Measurements from ENCODE around the gene ATG14. TPM values are rescaled to one million over a fixed set of nuclear protein-coding genes. Genes with fewer than 3 reads are reported as not detected.

ATG14 gene
- total and polyA plus RNA-seq, 2 experiments from 2014 or later: 3.8 to 14.7 TPM

- no peak overlapping the region for H3K4me2 ChIP-seq (ENCODE audit: unreplicated experiment)
- no peaks in the 10 kb centered on the region for H3K4me1 ChIP-seq (ENCODE audit: insufficient read depth)
- H3K4me3 ChIP-seq: no peak overlapping the region
- no peak overlapping the region for H3K9ac ChIP-seq
- DNase-seq: no peak
- no peaks in the 10 kb centered on the region for H3K36me3 ChIP-seq (ENCODE audit: low read depth)
- H3K9me2 ChIP-seq (ENCODE audit: insufficient read depth): no peaks in the 10 kb centered on the region
- peaks cover 81% of the 10 kb centered on the region for H3K79me2 ChIP-seq (ENCODE audit: insufficient read depth)
- no peak for TF ChIP-seq EZH2 (IDR thresholded peaks at IDR 0.05; ENCODE audit: insufficient read depth, poor library complexity, severe bottlenecking)
- TF ChIP-seq EZH2phosphoT487 (IDR thresholded peaks at IDR 0.05; ENCODE audit: insufficient read depth, low read depth): no peak
- no peaks in the 10 kb centered on the region for H3F3A ChIP-seq (ENCODE audit: insufficient read depth)
- in situ Hi-C loops (cut with MboI): no loop called here
- no peaks in the 10 kb centered on the region for H3K9me3 ChIP-seq (ENCODE audit: low read depth)
- no peak overlapping the region for H2AFZ ChIP-seq
- no peaks in the 10 kb centered on the region for H4K20me1 ChIP-seq (ENCODE audit: insufficient read depth)
- no peaks in the 10 kb centered on the region for H3K27me3 ChIP-seq (replicated peaks; ENCODE audit: insufficient read depth)
- no peak overlapping the region for H3K27ac ChIP-seq
Measured at GRCh38 chr14:55323910-55324309, 87.7 kb downstream of the ATG14 start.

DNA sequence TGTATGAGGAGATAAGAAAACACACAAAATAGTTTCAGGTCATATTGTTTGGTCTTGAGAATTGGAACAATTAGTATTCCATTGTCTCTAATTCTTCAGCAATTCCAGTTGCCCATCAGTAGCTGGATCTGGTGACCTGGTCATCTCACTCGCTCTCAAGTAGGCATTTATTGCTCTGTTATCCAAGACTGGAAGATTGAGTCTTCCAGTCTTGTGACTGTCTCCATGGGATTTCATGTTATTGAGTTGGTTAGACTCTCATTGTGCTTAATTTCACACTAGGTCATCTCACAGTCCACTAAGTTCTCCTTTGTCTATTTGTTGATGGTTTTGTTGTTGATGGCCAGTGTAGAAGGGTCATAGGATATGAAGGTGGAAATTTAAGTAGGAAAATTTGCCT is 92.9 kb downstream of the ATG14 start:
- H4K20me1 ChIP-seq (ENCODE audit: insufficient read depth): no peaks in the 10 kb centered on the region; the same call in 1 of the 2 replicates
- no peak for TF ChIP-seq EZH2 (IDR thresholded peaks at IDR 0.05; ENCODE audit: insufficient read depth, poor library complexity, severe bottlenecking)
- TF ChIP-seq EZH2phosphoT487 (IDR thresholded peaks at IDR 0.05; ENCODE audit: insufficient read depth, low read depth): no peak
- H3K79me2 ChIP-seq (ENCODE audit: insufficient read depth): peaks cover 78% of the 10 kb centered on the region
- no peak overlapping the region for H3K4me3 ChIP-seq
- no peak for DNase-seq
- 100% methylated on average over 1 of the region's 1 CpG for WGBS, 2 experiments (ENCODE audit: low coverage in 1 of 2, low lambda C conversion rate in 2 of 2, missing lambda C conversion rate in 2 of 2)
- H3K27ac ChIP-seq: no peak overlapping the region
- H3F3A ChIP-seq (ENCODE audit: insufficient read depth): no peaks in the 10 kb centered on the region
- H3K4me2 ChIP-seq (ENCODE audit: unreplicated experiment): no peak overlapping the region
- peaks cover 10% of the 10 kb centered on the region; the same call in 1 of the 2 replicates for H3K36me3 ChIP-seq (ENCODE audit: low read depth)
- H3K9ac ChIP-seq: no peak overlapping the region
- in situ Hi-C loops (cut with MboI): no loop called here
- H3K27me3 ChIP-seq (replicated peaks; ENCODE audit: insufficient read depth): no peaks in the 10 kb centered on the region
- H3K4me1 ChIP-seq (ENCODE audit: insufficient read depth): no peaks in the 10 kb centered on the region
- no peaks in the 10 kb centered on the region for H3K9me3 ChIP-seq (ENCODE audit: low read depth)
- no peaks in the 10 kb centered on the region for H3K9me2 ChIP-seq (ENCODE audit: insufficient read depth)
- no peak overlapping the region for H2AFZ ChIP-seq

GRCh38 chr14:55317542-55318306 is 93.9 kb downstream of the ATG14 start:
- H3K9ac ChIP-seq: no peak overlapping the region
- H3K4me3 ChIP-seq: no peak overlapping the region
- H3F3A ChIP-seq (ENCODE audit: insufficient read depth): no peaks in the 10 kb centered on the region
- DNase-seq: no peak
- no peak overlapping the region for H3K27ac ChIP-seq
- in situ Hi-C loops (cut with MboI): no loop called here
- H2AFZ ChIP-seq: no peak overlapping the region
- H3K27me3 ChIP-seq (replicated peaks; ENCODE audit: insufficient read depth): no peaks in the 10 kb centered on the region
- no peak for TF ChIP-seq EZH2 (IDR thresholded peaks at IDR 0.05; ENCODE audit: insufficient read depth, poor library complexity, severe bottlenecking)
- TF ChIP-seq EZH2phosphoT487 (IDR thresholded peaks at IDR 0.05; ENCODE audit: insufficient read depth, low read depth): no peak
- no peaks in the 10 kb centered on the region for H3K9me3 ChIP-seq (ENCODE audit: low read depth)
- peaks cover 80% of the 10 kb centered on the region for H3K79me2 ChIP-seq (ENCODE audit: insufficient read depth)
- H3K4me2 ChIP-seq (ENCODE audit: unreplicated experiment): no peak overlapping the region
- H3K4me1 ChIP-seq (ENCODE audit: insufficient read depth): no peaks in the 10 kb centered on the region
- peaks cover 10% of the 10 kb centered on the region; the same call in 1 of the 2 replicates for H3K36me3 ChIP-seq (ENCODE audit: low read depth)
- 38 to 41% methylated on average over 3 of the region's 3 CpGs for WGBS, 2 experiments (ENCODE audit: low coverage in 1 of 2, low lambda C conversion rate in 2 of 2, missing lambda C conversion rate in 2 of 2)
- no peaks in the 10 kb centered on the region; the same call in 1 of the 2 replicates for H4K20me1 ChIP-seq (ENCODE audit: insufficient read depth)
- H3K9me2 ChIP-seq (ENCODE audit: insufficient read depth): no peaks in the 10 kb centered on the region

DNA sequence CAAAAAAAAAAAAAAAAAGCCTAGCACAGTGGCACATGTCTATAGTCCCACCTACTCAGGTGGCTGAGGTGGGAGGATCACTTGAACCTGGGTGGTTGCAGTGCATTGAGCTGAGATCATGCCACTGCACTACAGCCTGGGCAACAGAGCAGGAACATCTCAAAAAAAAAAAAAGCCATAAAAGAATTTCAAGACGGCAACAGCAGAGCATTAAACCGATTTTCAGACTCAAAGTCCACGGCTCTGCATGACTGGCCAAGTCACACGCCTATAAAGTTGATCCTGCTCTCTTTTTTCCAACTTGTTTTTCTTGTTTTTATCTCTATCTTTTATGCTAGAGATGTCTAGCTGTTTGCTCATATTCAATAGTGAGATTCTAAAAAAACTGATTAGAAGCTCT is 95.1 kb downstream of the ATG14 start:
- Histone ChIP-seq H3K36me3 (ENCODE audit: low read depth) (peaks cover 10% of the 10 kb centered on the region; the same call in 1 of the 2 replicates), H3K9me3 (ENCODE audit: low read depth) (no peaks in the 10 kb centered on the region), H2AFZ (no peak overlapping the region), H4K20me1 (ENCODE audit: insufficient read depth) (no peaks in the 10 kb centered on the region; the same call in 1 of the 2 replicates), H3K79me2 (ENCODE audit: insufficient read depth) (peaks cover 76% of the 10 kb centered on the region), H3K4me1 (ENCODE audit: insufficient read depth) (no peaks in the 10 kb centered on the region), H3K27me3 (replicated peaks; ENCODE audit: insufficient read depth) (no peaks in the 10 kb centered on the region), H3K4me2 (ENCODE audit: unreplicated experiment) (no peak overlapping the region), H3K9me2 (ENCODE audit: insufficient read depth) (no peaks in the 10 kb centered on the region), H3K27ac (no peak overlapping the region), H3K9ac (no peak overlapping the region), H3K4me3 (no peak overlapping the region), H3F3A (ENCODE audit: insufficient read depth) (no peaks in the 10 kb centered on the region)
- WGBS, 2 experiments (ENCODE audit: low coverage in 1 of 2, low lambda C conversion rate in 2 of 2, missing lambda C conversion rate in 2 of 2): 98 to 100% methylated on average over 4 of the region's 4 CpGs
- no peak for DNase-seq
- TF ChIP-seq EZH2 (IDR thresholded peaks at IDR 0.05; ENCODE audit: insufficient read depth, poor library complexity, severe bottlenecking) (no peak), EZH2phosphoT487 (IDR thresholded peaks at IDR 0.05; ENCODE audit: insufficient read depth, low read depth) (no peak)
- in situ Hi-C loops (cut with MboI): no loop called here

Small RNA genes lying within 50 kb of the gene (small RNA-seq; reads per million reads assigned to genes)
- not detected for gene AL356801.1 (ENCODE audit: low read depth, low replicate concordance)

Other genes with a start within 250 kb of the ATG14 start
- 11.0 and 13.5 TPM in 2 replicates for gene DLGAP5, start 220.2 kb downstream of the ATG14 start, total RNA-seq (2014; rRNA removed; shearing (Covaris generic))
- gene DLGAP5, start 220.2 kb downstream of the ATG14 start, polyA plus RNA-seq (2016; fragmentation: Nextera tagmentation; extraction: Ambion mirVana): 15.5 and 17.8 TPM in 2 replicates
- gene FBXO34, start 140.4 kb downstream of the ATG14 start, total RNA-seq (2014; rRNA removed; shearing (Covaris generic)): 8.9 and 10.5 TPM in 2 replicates
- gene FBXO34, start 140.4 kb downstream of the ATG14 start, polyA plus RNA-seq (2016; fragmentation: Nextera tagmentation; extraction: Ambion mirVana): 10.2 and 10.9 TPM in 2 replicates
- gene TBPL2, start 28.8 kb upstream of the ATG14 start, total RNA-seq (2014; rRNA removed; shearing (Covaris generic)): not detected in 2 replicates
- not detected in 2 replicates for gene TBPL2, start 28.8 kb upstream of the ATG14 start, polyA plus RNA-seq (2016; fragmentation: Nextera tagmentation; extraction: Ambion mirVana)
- 116 and 119 TPM in 2 replicates for gene KTN1, start 168.4 kb upstream of the ATG14 start, total RNA-seq (2014; rRNA removed; shearing (Covaris generic))
- gene KTN1, start 168.4 kb upstream of the ATG14 start, polyA plus RNA-seq (2016; fragmentation: Nextera tagmentation; extraction: Ambion mirVana): 204 and 225 TPM in 2 replicates

Measured in GM23248 (cell line).